ENCODE data around the gene OR10D3. TPM values are rescaled to one million over a fixed set of nuclear protein-coding genes. Genes with fewer than 3 reads are reported as not detected.
"Not testable (repeated sequence)": the region's sequence is repeated elsewhere in the genome, so short reads cannot be mapped to it uniquely, and the experiment has no call there.

OR10D3 gene
- total RNA-seq, 2 donors from 2014 or later, result not detected

DNA sequence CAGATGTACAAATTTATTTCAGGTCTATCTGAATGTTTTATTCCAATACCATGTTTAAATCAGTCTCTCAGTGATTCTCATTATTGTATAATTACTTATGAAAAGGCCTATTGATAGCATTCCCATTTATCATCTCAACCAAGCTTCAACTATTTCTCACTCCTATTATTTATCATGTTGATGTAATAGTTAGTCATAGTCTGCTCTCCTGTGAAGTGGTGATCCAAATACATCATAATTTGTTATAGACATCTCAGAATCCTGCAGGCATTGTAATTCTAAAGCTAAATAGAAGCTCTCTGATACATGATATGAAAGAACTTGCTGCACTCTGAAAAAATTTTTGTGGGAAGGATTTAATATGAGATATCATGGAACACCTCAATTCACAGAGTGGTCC, 36.0 kb downstream of the OR10D3 start:
- no peaks in the 10 kb centered on the region for H3K9me3 Mint-ChIP-seq
- H3K36me3 Mint-ChIP-seq, result no peaks in the 10 kb centered on the region
- ATAC-seq, result no peak
- H3K27ac Mint-ChIP-seq, result no peak overlapping the region
- DNase-seq (ENCODE audit: low spot score in 2 of 2), result no peak

- no peaks in the 10 kb centered on the region for H3K9me3 Mint-ChIP-seq
- DNase-seq (ENCODE audit: low spot score in 2 of 2) (no peak), ATAC-seq (no peak)
- H3K27ac Mint-ChIP-seq, result peak overlapping the region in 1 of 2 donors; percentile 39
- no peaks in the 10 kb centered on the region for H3K36me3 Mint-ChIP-seq
These were observed 39.3 kb downstream of the OR10D3 start for GRCh38 chr11:124222407-124222806.

GRCh38 chr11:124224618-124225423, 41.7 kb downstream of the OR10D3 start:
- H3K27ac Mint-ChIP-seq; DNase-seq (ENCODE audit: low spot score in 2 of 2); H3K9me3 Mint-ChIP-seq; H3K36me3 Mint-ChIP-seq; ATAC-seq: not testable (repeated sequence)

DNA sequence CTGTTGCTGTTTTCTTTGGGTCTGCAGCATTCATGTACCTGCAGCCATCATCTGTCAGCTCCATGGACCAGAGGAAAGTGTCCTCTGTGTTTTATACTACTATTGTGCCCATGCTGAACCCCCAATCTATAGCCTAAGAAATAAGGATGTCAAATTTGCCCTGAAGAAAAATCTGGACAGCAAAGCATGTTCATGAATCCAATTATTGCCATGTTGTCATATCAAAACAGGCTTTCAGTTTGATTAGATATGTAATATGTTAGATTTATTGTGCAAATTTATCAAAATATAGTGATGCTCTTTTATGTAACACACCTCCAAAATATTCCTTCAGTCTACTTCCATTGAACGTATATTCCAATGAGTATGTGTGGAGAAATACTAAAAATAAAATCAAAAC, 42.3 kb downstream of the OR10D3 start:
- H3K36me3 Mint-ChIP-seq, result no peaks in the 10 kb centered on the region
- H3K27ac Mint-ChIP-seq, result no peak overlapping the region
- H3K9me3 Mint-ChIP-seq, result no peaks in the 10 kb centered on the region
- DNase-seq (ENCODE audit: low spot score in 2 of 2), result no peak
- ATAC-seq, result no peak

GRCh38 chr11:124233376-124233775, 50.2 kb downstream of the OR10D3 start:
- no peaks in the 10 kb centered on the region for H3K36me3 Mint-ChIP-seq
- DNase-seq (ENCODE audit: low spot score in 2 of 2) (no peak), ATAC-seq (no peak)
- no peak overlapping the region for H3K27ac Mint-ChIP-seq
- H3K9me3 Mint-ChIP-seq, result no peaks in the 10 kb centered on the region

Other genes starting within 250 kb of the OR10D3 start
- not detected for gene OR4D5, start 243.7 kb upstream of the OR10D3 start, total RNA-seq
- gene OR6T1, start 239.5 kb upstream of the OR10D3 start, total RNA-seq, result not detected
- not detected for gene OR10S1, start 205.6 kb upstream of the OR10D3 start, total RNA-seq
- not detected for gene OR10G6, start 188.2 kb upstream of the OR10D3 start, total RNA-seq
- gene OR10G4, start 170.3 kb upstream of the OR10D3 start, total RNA-seq, result not detected
- not detected for gene OR10G9, start 160.3 kb upstream of the OR10D3 start, total RNA-seq
- gene OR10G8, start 156.5 kb upstream of the OR10D3 start, total RNA-seq, result not detected
- not detected for gene OR10G7, start 142.0 kb upstream of the OR10D3 start, total RNA-seq
- 10 to 100 TPM in 1 of 2 donors, 1 to 10 TPM in 1; 7.7 to 13.7 TPM for gene VWA5A, start 67.9 kb upstream of the OR10D3 start, total RNA-seq
- not detected for gene OR8G1, start 57.8 kb downstream of the OR10D3 start, total RNA-seq
- not detected for gene OR8G5, start 73.0 kb downstream of the OR10D3 start, total RNA-seq
- gene OR8D1, start 130.6 kb downstream of the OR10D3 start, total RNA-seq, result not detected
- not detected for gene OR8D2, start 136.9 kb downstream of the OR10D3 start, total RNA-seq
- gene OR8B2, start 201.2 kb downstream of the OR10D3 start, total RNA-seq, result not detected
- gene OR8B3, start 215.7 kb downstream of the OR10D3 start, total RNA-seq, result not detected
- gene OR8B4, start 241.5 kb downstream of the OR10D3 start, total RNA-seq, result not detected